Keratinocyte (primary cell): ENCODE measurements around the gene NXNL1. TPM values are rescaled to one million over a fixed set of nuclear protein-coding genes. Genes with fewer than 3 reads are reported as not detected.

Source experiments
- DNase-seq: peaks from one replicate; pipeline ENCODE4 v3.0.0-alpha.2; 2011; ENCODE audit warnings: low read depth, missing footprints, low spot score
- FAIRE-seq: peaks from 2 replicates; lab custom pipeline; 2011; peaks lifted over from hg19 to GRCh38; lab: Jason Lieb, UNC
- H2AFZ ChIP-seq: 2 replicates; pipeline ENCODE4 v1.6.0; 2012; ENCODE audit warnings: low read length, control low read depth, inconsistent platforms; ENCODE audit not compliant: control insufficient read depth
- H3K27ac ChIP-seq: 2 replicates; pipeline ENCODE4 v1.5.1; 2011; ENCODE audit warnings: low read length; ENCODE audit not compliant: control insufficient read depth, insufficient read depth
- H3K27me3 ChIP-seq: 3 replicates; pipeline ENCODE4 v1.6.0; 2011; ENCODE audit warnings: low read length; ENCODE audit not compliant: control insufficient read depth, insufficient read depth; ENCODE audit errors: extremely low read depth
- H3K36me3 ChIP-seq, 2 experiments: 2 replicates in 1 of 2; 3 replicates in 1 of 2; pipeline ENCODE4 v1.5.1; 2011; ENCODE audit warnings: low read length in 2 of 2, mild to moderate bottlenecking in 1 of 2; ENCODE audit not compliant: control insufficient read depth in 2 of 2, insufficient read depth in 2 of 2; ENCODE audit errors: extremely low read depth in 1 of 2
- H3K4me1 ChIP-seq: 3 replicates; pipeline ENCODE4 v1.5.1; 2011; ENCODE audit warnings: low read length; ENCODE audit not compliant: control insufficient read depth, insufficient read depth; ENCODE audit errors: extremely low read depth
- H3K4me2 ChIP-seq: 3 replicates; pipeline ENCODE4 v1.6.0; 2011; ENCODE audit warnings: low read depth, low read length; ENCODE audit not compliant: control insufficient read depth, insufficient read depth; ENCODE audit errors: extremely low read depth
- H3K4me3 ChIP-seq, 3 experiments: fragments of 200-600 bp in 1 of 3; sonication (generic) in 1 of 3; 2 replicates in 2 of 3; 3 replicates in 1 of 3; pipeline ENCODE4 v1.5.1; 2011 to 2016; ENCODE audit warnings: low read length in 3 of 3, mild to moderate bottlenecking in 3 of 3, control low read depth in 2 of 3, inconsistent platforms in 1 of 3, low read depth in 1 of 3, mixed read lengths in 1 of 3, mixed run types in 1 of 3, moderate library complexity in 1 of 3; ENCODE audit not compliant: control insufficient read depth in 2 of 3, insufficient read depth in 2 of 3; ENCODE audit errors: extremely low read depth in 1 of 3
- H3K79me2 ChIP-seq: 2 replicates; pipeline ENCODE4 v1.6.0; 2012; ENCODE audit warnings: low read length; ENCODE audit not compliant: control insufficient read depth, insufficient read depth
- H3K9ac ChIP-seq: 3 replicates; pipeline ENCODE4 v1.6.0; 2011; ENCODE audit warnings: low read length; ENCODE audit not compliant: control insufficient read depth, insufficient read depth; ENCODE audit errors: extremely low read depth
- H3K9me1 ChIP-seq: 3 replicates; pipeline ENCODE4 v1.6.0; 2011; ENCODE audit warnings: low read length; ENCODE audit not compliant: control insufficient read depth, insufficient read depth; ENCODE audit errors: extremely low read depth
- H3K9me3 ChIP-seq: 2 replicates; pipeline ENCODE4 v1.5.1; 2012; ENCODE audit warnings: low read depth, low read length; ENCODE audit not compliant: control insufficient read depth
- H4K20me1 ChIP-seq: 3 replicates; pipeline ENCODE4 v1.6.0; 2011; ENCODE audit warnings: low read length; ENCODE audit not compliant: control insufficient read depth, insufficient read depth; ENCODE audit errors: extremely low read depth
- EZH2 ChIP-seq: IDR thresholded peaks from one replicate; pipeline ENCODE4 v1.6.1; 2012; ENCODE audit warnings: inconsistent platforms, mild to moderate bottlenecking, low read length, moderate library complexity
- dilution Hi-C: fragments of 300-500 bp; cut with MboI; formaldehyde crosslinking; loops from one replicate; pipeline ENCODE4 v1.7.0; 2020; ENCODE audit warnings: low sequenced_read_pairs; ENCODE audit not compliant: extremely low pct_ligation_motif_present
- polyA plus RNA-seq, 5 experiments: library from polyadenylated mRNA; depleted of rRNA in 3 of 5; stranded (reverse) in 3 of 5; stranded (forward) in 1 of 5; unstranded in 1 of 5; fragments of >200 nt; gene quantifications; 1 replicate in 1 of 5; 2 replicates in 3 of 5; 3 replicates in 1 of 5; pipeline versions ENCODE4 v1.2.1 to v1.2.3, GENCODE V29; 2011 to 2012; ENCODE audit warnings: missing spikeins in 2 of 5, low read depth in 1 of 5, low replicate concordance in 1 of 5
- TF ChIP-seq, protein P1 (sequence below), 3 experiments: IDR thresholded peaks in 1 of 3; conservative IDR thresholded peaks in 1 of 3; optimal IDR thresholded peaks in 1 of 3; 2 replicates in 2 of 3; 3 replicates in 1 of 3; pipeline versions ENCODE3 to v1.5.1; 2011; ENCODE audit warnings: low read length in 3 of 3, mild to moderate bottlenecking in 3 of 3, moderate library complexity in 2 of 3, control low read depth in 1 of 3, inconsistent platforms in 1 of 3; ENCODE audit not compliant: insufficient read depth in 2 of 3; ENCODE audit errors: extremely low read depth in 1 of 3

The NXNL1 gene
- polyA plus RNA-seq, 1 donor (not counting 4 experiments of a cell fraction or from before 2014, with no cell fraction given): not detected

- dilution Hi-C loops: no loop called here
These were observed 7.0 kb upstream of the NXNL1 start for GRCh38 chr19:17467471-17468301.

DNA sequence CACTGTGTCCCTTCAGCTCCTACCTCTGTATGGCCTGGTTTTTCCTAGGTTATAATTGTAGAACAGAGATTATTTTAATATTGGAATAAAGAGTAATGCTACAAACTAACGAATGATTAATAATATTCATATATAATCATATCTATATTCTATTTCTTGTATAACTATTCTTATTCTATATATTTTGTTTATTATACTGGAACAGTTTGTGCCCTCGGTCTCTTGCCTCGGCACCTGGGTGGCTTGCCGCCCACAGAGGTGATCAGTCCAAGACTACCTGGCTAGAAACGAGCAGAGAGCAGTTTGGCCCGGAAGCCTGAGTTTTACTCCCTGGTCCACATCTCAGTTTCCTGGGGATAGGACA is 5.7 kb upstream of the NXNL1 start:
- peaks cover 19% of the 10 kb centered on the region for H3K4me1 ChIP-seq
- FAIRE-seq (no peak), DNase-seq (no peak)
- no peaks in the 10 kb centered on the region for H4K20me1 ChIP-seq
- no peaks in the 10 kb centered on the region for H3K9me1 ChIP-seq
- no peaks in the 10 kb centered on the region for H3K27me3 ChIP-seq
- H2AFZ ChIP-seq: no peak overlapping the region
- no peak overlapping the region for H3K4me3 ChIP-seq
- H3K79me2 ChIP-seq: peaks cover 8% of the 10 kb centered on the region
- no peak overlapping the region for H3K9ac ChIP-seq
- H3K4me2 ChIP-seq: no peak overlapping the region
- no peak overlapping the region for H3K27ac ChIP-seq
- dilution Hi-C loops: no loop called here
- H3K9me3 ChIP-seq: no peaks in the 10 kb centered on the region
- TF ChIP-seq EZH2: no peak
- TF ChIP-seq, protein P1, sequence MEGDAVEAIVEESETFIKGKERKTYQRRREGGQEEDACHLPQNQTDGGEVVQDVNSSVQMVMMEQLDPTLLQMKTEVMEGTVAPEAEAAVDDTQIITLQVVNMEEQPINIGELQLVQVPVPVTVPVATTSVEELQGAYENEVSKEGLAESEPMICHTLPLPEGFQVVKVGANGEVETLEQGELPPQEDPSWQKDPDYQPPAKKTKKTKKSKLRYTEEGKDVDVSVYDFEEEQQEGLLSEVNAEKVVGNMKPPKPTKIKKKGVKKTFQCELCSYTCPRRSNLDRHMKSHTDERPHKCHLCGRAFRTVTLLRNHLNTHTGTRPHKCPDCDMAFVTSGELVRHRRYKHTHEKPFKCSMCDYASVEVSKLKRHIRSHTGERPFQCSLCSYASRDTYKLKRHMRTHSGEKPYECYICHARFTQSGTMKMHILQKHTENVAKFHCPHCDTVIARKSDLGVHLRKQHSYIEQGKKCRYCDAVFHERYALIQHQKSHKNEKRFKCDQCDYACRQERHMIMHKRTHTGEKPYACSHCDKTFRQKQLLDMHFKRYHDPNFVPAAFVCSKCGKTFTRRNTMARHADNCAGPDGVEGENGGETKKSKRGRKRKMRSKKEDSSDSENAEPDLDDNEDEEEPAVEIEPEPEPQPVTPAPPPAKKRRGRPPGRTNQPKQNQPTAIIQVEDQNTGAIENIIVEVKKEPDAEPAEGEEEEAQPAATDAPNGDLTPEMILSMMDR (optimal IDR thresholded peaks at IDR 0.05 in 1 of 3, IDR thresholded peaks at IDR 0.05 in 1 of 3, conservative IDR thresholded peaks at IDR 0.05 in 1 of 3; ENCODE audit: extremely low read depth in 1 of 3, insufficient read depth in 2 of 3, low read length in 3 of 3): no peak
- H3K36me3 ChIP-seq: no peaks in the 10 kb centered on the region

More at GRCh38 chr19:17467471-17468301, 7.0 kb upstream of the NXNL1 start:
- no peak overlapping the region for H3K4me3 ChIP-seq
- H3K27me3 ChIP-seq: no peaks in the 10 kb centered on the region
- DNase-seq (no peak), FAIRE-seq (no peak)
- H3K9ac ChIP-seq: no peak overlapping the region
- no peaks in the 10 kb centered on the region for H3K9me3 ChIP-seq
- H3K9me1 ChIP-seq: no peaks in the 10 kb centered on the region
- no peak overlapping the region for H2AFZ ChIP-seq
- no peak overlapping the region for H3K4me2 ChIP-seq
- H3K36me3 ChIP-seq: no peaks in the 10 kb centered on the region
- TF ChIP-seq, protein P1 (optimal IDR thresholded peaks at IDR 0.05 in 1 of 3, IDR thresholded peaks at IDR 0.05 in 1 of 3, conservative IDR thresholded peaks at IDR 0.05 in 1 of 3; ENCODE audit: extremely low read depth in 1 of 3, insufficient read depth in 2 of 3, low read length in 3 of 3): no peak
- TF ChIP-seq EZH2: no peak
- no peak overlapping the region for H3K27ac ChIP-seq
- H3K79me2 ChIP-seq: peaks cover 13% of the 10 kb centered on the region
- no peaks in the 10 kb centered on the region for H4K20me1 ChIP-seq
- H3K4me1 ChIP-seq: peaks cover 20% of the 10 kb centered on the region
